OCI-LY7 (cell line): Measurements from ENCODE around the gene SUCLA2. TPM values are rescaled to one million over a fixed set of nuclear protein-coding genes. Genes with fewer than 3 reads are reported as not detected.

ENCODE experiments used
- Bru-seq: library from RNA; stranded (reverse); fragments of 400-500 nt; gene quantifications from one replicate; lab custom pipeline; 2021; lab: Mats Ljungman, UMichigan
- BruChase-seq, 2 experiments: library from RNA; stranded (reverse); fragments of 400-500 nt; gene quantifications; one replicate each; lab custom pipeline; 2021; lab: Mats Ljungman, UMichigan
- BruUV-seq: library from RNA; stranded (reverse); fragments of 400-500 nt; replicated peaks from 2 replicates; lab custom pipeline; 2021; lab: Mats Ljungman, UMichigan
- CTCF ChIA-PET: fragments of 300-600 bp; sonication (Branson Sonifier 250); formaldehyde crosslinking; loops from one replicate; lab custom pipeline; 2022; ENCODE audit warnings: antibody characterized with exemption; ENCODE audit not compliant: unreplicated experiment; lab: Charles Lee
- POLR2A ChIA-PET: fragments of 300-600 bp; sonication (Branson Sonifier 250); formaldehyde crosslinking; loops from one replicate; lab custom pipeline; 2022; ENCODE audit warnings: antibody characterized with exemption; lab: Charles Lee
- DNase-seq: peaks from one replicate; pipeline ENCODE4 v3.0.0-alpha.2; 2015; ENCODE audit warnings: low spot score
- H2AFZ ChIP-seq: fragments of 200-600 bp; sonication (generic), shearing (Covaris generic); 2 replicates; pipeline ENCODE4 v1.6.1; 2014; ENCODE audit warnings: mild to moderate bottlenecking, antibody characterized with exemption, low read length, moderate library complexity
- H3K27ac ChIP-seq: fragments of 200-600 bp; sonication (generic); 2 replicates; pipeline ENCODE4 v1.5.1; 2014; ENCODE audit warnings: mixed run types, low read depth, mild to moderate bottlenecking, moderate library complexity, low read length, inconsistent platforms; ENCODE audit not compliant: poor library complexity, severe bottlenecking
- H3K36me3 ChIP-seq: fragments of 200-600 bp; sonication (generic); 2 replicates; pipeline ENCODE4 v1.6.1; 2014; ENCODE audit warnings: mild to moderate bottlenecking, antibody characterized with exemption, low read length, moderate library complexity, mixed read lengths; ENCODE audit not compliant: insufficient read depth
- H3K4me1 ChIP-seq: fragments of 200-600 bp; sonication (generic); 2 replicates; pipeline ENCODE4 v1.5.1; 2014; ENCODE audit warnings: mild to moderate bottlenecking, low read length; ENCODE audit not compliant: insufficient read depth, poor library complexity, severe bottlenecking
- H3K4me2 ChIP-seq: fragments of 200-600 bp; sonication (generic); 2 replicates; pipeline ENCODE4 v1.6.1; 2014; ENCODE audit warnings: mild to moderate bottlenecking, low read length
- H3K4me3 ChIP-seq: fragments of 200-600 bp; sonication (generic); 2 replicates; pipeline ENCODE4 v1.5.1; 2014; ENCODE audit warnings: mild to moderate bottlenecking, low read depth, low read length; ENCODE audit not compliant: poor library complexity, severe bottlenecking
- H3K79me2 ChIP-seq: fragments of 200-600 bp; sonication (generic); 2 replicates; pipeline ENCODE4 v1.6.1; 2016; ENCODE audit warnings: low read depth, mild to moderate bottlenecking, low read length, moderate library complexity, mixed read lengths; ENCODE audit not compliant: insufficient read depth
- H3K9me2 ChIP-seq: fragments of 200-600 bp; sonication (generic); 2 replicates; pipeline ENCODE4 v1.6.1; 2016; ENCODE audit warnings: mild to moderate bottlenecking, low read length, mixed read lengths; ENCODE audit not compliant: insufficient read depth
- H3K9me3 ChIP-seq: fragments of 200-600 bp; sonication (generic); 2 replicates; pipeline ENCODE4 v1.6.1; 2014; ENCODE audit warnings: mild to moderate bottlenecking, mixed run types, low read length, mixed read lengths
- H4K20me1 ChIP-seq: fragments of 200-600 bp; sonication (generic); 2 replicates; pipeline ENCODE4 v1.6.1; 2014; ENCODE audit warnings: mild to moderate bottlenecking, antibody characterized with exemption, low read length, moderate library complexity, mixed read lengths; ENCODE audit not compliant: insufficient read depth
- EZH2phosphoT487 ChIP-seq: fragments of 200-600 bp; sonication (generic); IDR thresholded peaks from 2 replicates; pipeline ENCODE4 v1.6.1; 2018; ENCODE audit warnings: low read depth, borderline replicate concordance, mild to moderate bottlenecking, mixed run types, antibody characterized with exemption, low read length, moderate library complexity, mixed read lengths
- intact Hi-C: fragments of 100-400 bp; cut with micrococcal nuclease; formaldehyde crosslinking; loops from one replicate; pipeline ENCODE4 v1.10.0; 2022; ENCODE audit not compliant: unreplicated experiment
- long read RNA-seq: library from polyadenylated mRNA; stranded (forward); transcript quantifications from one replicate; pipeline ENCODE4 v2.0.0, GENCODE V29; 2022
- total RNA-seq, 2 experiments: library from RNA; depleted of rRNA in 1 of 2; stranded (reverse); fragments of >200 nt in 1 of 2; shearing (Covaris generic) in 1 of 2; gene quantifications; 2 replicates each; pipeline ENCODE4 v1.2.3, GENCODE V29; 2014 to 2022
- TF ChIP-seq, protein P1 (sequence below): fragments of 200-600 bp; sonication (generic); conservative IDR thresholded peaks from 2 replicates; pipeline ENCODE4 v1.5.1; 2014; ENCODE audit warnings: mild to moderate bottlenecking, antibody characterized with exemption, low read length, moderate library complexity, mixed read lengths

Gene SUCLA2
- total RNA-seq (2014; rRNA removed; shearing (Covaris generic)) = 19.9 and 22.9 TPM in 2 replicates
- total RNA-seq (2022) = 46.7 and 53.5 TPM in 2 replicates
- Bru-seq, nascent RNA = percentile 79 among the genes with signal in this experiment
- percentile 81 among the genes with signal in this experiment for BruChase-seq, experiment 1, labeled RNA remaining after a 6-hour chase
- BruChase-seq, experiment 2, labeled RNA remaining after a 2-hour chase = percentile 79 among the genes with signal in this experiment
- long read RNA-seq, transcript SUCLA2-219 (11 exons, 2,111 nt) = major isoform, 110 of 149 reads
- long read RNA-seq, partial matches to known transcripts = 2 of 149 reads
- long read RNA-seq, other reads (novel, unspliced or antisense) = 29 of 149 reads

DNA sequence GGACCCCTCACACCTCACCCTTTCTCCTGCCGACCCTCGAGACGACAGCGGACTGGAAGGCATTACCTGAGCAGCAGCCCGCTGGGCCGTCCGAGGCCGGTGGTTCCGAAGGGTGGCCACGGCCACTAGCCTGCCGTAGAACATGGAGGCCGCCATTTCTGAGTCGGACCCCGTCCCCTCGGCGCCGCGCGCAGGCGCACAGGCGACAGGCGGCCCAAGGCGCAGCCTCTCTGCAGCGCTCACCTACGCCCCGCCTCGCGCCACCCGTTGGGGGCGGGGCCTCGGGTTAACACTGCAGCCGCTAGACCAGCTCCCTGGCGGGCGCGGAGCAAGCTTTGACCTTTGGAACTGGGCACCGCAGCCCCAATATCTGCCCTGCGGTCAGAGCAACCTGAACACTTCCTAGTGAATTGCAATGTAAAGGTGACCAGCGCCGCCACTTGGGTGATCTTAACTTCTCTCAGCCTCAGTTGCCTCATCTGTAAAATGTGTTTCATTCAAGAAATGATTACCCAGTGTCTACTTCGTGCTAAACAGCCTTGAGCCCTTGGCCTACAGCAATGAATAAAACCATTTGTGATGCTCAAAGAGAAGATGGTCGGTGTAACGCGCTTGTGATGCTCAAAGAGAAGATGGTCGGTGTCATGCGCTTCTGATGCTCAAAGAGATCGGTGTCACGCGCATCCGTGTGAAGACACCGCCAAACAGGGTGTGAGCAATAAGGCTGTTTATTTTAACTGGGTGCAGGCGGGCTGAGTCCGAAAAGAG is at the start of gene SUCLA2:
SUCLA2 (minus strand) TSS at position 160 of the 768 bp plus-strand sequence; CDS start at position 156, 4 bp downstream.
- Histone ChIP-seq H3K27ac (no peak within 1 kb of the TSS), H3K4me3 (peak within 1 kb of the TSS; percentile 99), H4K20me1 (no peaks in the 10 kb centered on the region), H3K4me1 (peaks cover 22% of the 10 kb centered on the region), H3K4me2 (peak within 1 kb of the TSS; percentile 79), H3K9me2 (no peaks in the 10 kb centered on the region), H3K9me3 (no peaks in the 10 kb centered on the region), H2AFZ (peak within 1 kb of the TSS; percentile 93), H3K79me2 (peaks cover 36% of the 10 kb centered on the region; the same call in 1 of the 2 replicates), H3K36me3 (peaks cover 20% of the 10 kb centered on the region)
- POLR2A ChIA-PET = interaction anchor here (0.5 kb wide), 1 partner anchor 1753 kb away, joined by 4 read pairs; no protein-coding TSS in a partner anchor
- peak; percentile 94 for DNase-seq
- no peak for TF ChIP-seq EZH2phosphoT487
- TF ChIP-seq, protein P1, sequence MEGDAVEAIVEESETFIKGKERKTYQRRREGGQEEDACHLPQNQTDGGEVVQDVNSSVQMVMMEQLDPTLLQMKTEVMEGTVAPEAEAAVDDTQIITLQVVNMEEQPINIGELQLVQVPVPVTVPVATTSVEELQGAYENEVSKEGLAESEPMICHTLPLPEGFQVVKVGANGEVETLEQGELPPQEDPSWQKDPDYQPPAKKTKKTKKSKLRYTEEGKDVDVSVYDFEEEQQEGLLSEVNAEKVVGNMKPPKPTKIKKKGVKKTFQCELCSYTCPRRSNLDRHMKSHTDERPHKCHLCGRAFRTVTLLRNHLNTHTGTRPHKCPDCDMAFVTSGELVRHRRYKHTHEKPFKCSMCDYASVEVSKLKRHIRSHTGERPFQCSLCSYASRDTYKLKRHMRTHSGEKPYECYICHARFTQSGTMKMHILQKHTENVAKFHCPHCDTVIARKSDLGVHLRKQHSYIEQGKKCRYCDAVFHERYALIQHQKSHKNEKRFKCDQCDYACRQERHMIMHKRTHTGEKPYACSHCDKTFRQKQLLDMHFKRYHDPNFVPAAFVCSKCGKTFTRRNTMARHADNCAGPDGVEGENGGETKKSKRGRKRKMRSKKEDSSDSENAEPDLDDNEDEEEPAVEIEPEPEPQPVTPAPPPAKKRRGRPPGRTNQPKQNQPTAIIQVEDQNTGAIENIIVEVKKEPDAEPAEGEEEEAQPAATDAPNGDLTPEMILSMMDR = no peak
- CTCF ChIA-PET = interaction anchor here (0.6 kb wide), 1 partner anchor 36 kb away, joined by 3 read pairs; the partner anchor contains the start of gene NUDT15
- BruUV-seq = no TSS peak
- intact Hi-C loops = loop anchor here (2.0 kb wide), 1 partner anchor 36 kb away; the partner anchor contains the start of gene NUDT15

DNA sequence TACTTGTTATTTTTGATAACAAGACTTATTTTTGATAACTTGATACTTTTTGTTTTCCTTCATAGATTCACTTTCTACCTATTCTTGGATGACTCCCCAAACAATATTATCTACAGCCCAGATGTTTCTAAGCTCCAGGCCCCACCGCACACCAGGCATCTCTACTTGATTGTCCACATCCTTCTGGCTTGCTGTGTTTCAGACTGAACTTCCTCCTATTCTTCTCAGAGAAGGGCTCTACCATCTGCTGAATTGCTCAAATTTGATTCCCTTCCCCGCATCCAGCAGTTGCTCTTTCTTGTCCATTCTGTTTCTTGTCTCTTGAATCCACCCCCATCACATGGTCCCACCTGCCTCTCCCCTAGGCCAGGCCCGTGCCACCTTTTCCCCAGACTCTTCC is 49.5 kb upstream of the SUCLA2 start:
- ChIA-PET POLR2A (interaction anchor here (0.7 to 1.4 kb wide), 2 partner anchors 8 to 511 kb away, joined by 3 to 4 read pairs; no protein-coding TSS in a partner anchor), CTCF (no interaction called here)
- no peaks in the 10 kb centered on the region for H3K4me1 ChIP-seq
- no peaks in the 10 kb centered on the region for H3K9me3 ChIP-seq
- peaks cover 93% of the 10 kb centered on the region for H3K36me3 ChIP-seq
- no peaks in the 10 kb centered on the region for H4K20me1 ChIP-seq
- no peak overlapping the region for H3K4me3 ChIP-seq
- intact Hi-C loops = no loop called here
- TF ChIP-seq, protein P1 = no peak
- no peak for TF ChIP-seq EZH2phosphoT487
- BruUV-seq = no TSS peak
- H3K79me2 ChIP-seq = no peaks in the 10 kb centered on the region
- no peaks in the 10 kb centered on the region for H3K9me2 ChIP-seq
- H3K27ac ChIP-seq = no peak overlapping the region
- H2AFZ ChIP-seq = no peak overlapping the region
- DNase-seq = no peak
- no peak overlapping the region for H3K4me2 ChIP-seq
